SK-N-SH (cell line): ENCODE measurements around the gene EFNB2. TPM values are rescaled to one million over a fixed set of nuclear protein-coding genes. Genes with fewer than 3 reads are reported as not detected.

ENCODE experiments used
- CTCF ChIA-PET: fragments of 300-600, 350-600 bp; formaldehyde crosslinking; extraction: SDS; loops from one replicate; lab custom pipeline; 2021; lab: Yijun Ruan, JAX
- POLR2A ChIA-PET: fragments of 350-600 bp; sonication (Branson Sonifier 250); formaldehyde crosslinking; extraction: SDS; loops from one replicate; lab custom pipeline; 2020; ENCODE audit warnings: antibody characterized with exemption, inconsistent platforms; lab: Yijun Ruan, JAX
- DNase-seq: peaks from one replicate; pipeline ENCODE4 v3.0.0; 2012
- H2AFZ ChIP-seq: fragments of 200-600 bp; sonication (generic); 2 replicates; pipeline ENCODE4 v1.8.1; 2016; ENCODE audit warnings: antibody characterized with exemption, mild to moderate bottlenecking, low read depth
- H3F3A ChIP-seq: fragments of 200-600 bp; sonication (generic); replicated peaks from 2 replicates; pipeline ENCODE3; 2016; ENCODE audit warnings: antibody characterized with exemption, mild to moderate bottlenecking; ENCODE audit not compliant: insufficient read depth
- H3K27ac ChIP-seq, 2 experiments: fragments of 200-500 bp in 1 of 2; fragments of 200-600 bp in 1 of 2; sonication (Bioruptor generic) in 1 of 2; sonication (generic), shearing (Covaris generic) in 1 of 2; 2 replicates each; pipeline versions ENCODE4 v1.5.1 to v1.6.1; 2014 to 2016; ENCODE audit warnings: low read depth in 2 of 2, inconsistent platforms in 1 of 2, low read length in 1 of 2, mild to moderate bottlenecking in 1 of 2, mixed read lengths in 1 of 2
- H3K27me3 ChIP-seq: fragments of 200-600 bp; sonication (generic), shearing (Covaris generic); 2 replicates; pipeline ENCODE4 v1.6.1; 2016; ENCODE audit warnings: mixed run types; ENCODE audit not compliant: insufficient read depth
- H3K36me3 ChIP-seq, 2 experiments: fragments of 200-500 bp in 1 of 2; fragments of 200-600 bp in 1 of 2; sonication (Bioruptor generic) in 1 of 2; sonication (generic) in 1 of 2; replicated peaks in 1 of 2; 2 replicates each; pipeline versions ENCODE3 to v1.5.1; 2014 to 2016; ENCODE audit warnings: low read length in 1 of 2, mild to moderate bottlenecking in 1 of 2; ENCODE audit not compliant: insufficient read depth in 2 of 2, control insufficient read depth in 1 of 2
- H3K4me1 ChIP-seq, 2 experiments: fragments of 200-500 bp in 1 of 2; fragments of 200-600 bp in 1 of 2; sonication (Bioruptor generic) in 1 of 2; sonication (generic), shearing (Covaris generic) in 1 of 2; 2 replicates each; pipeline versions ENCODE4 v1.5.1 to v1.6.1; 2014 to 2016; ENCODE audit warnings: low read depth in 1 of 2, low read length in 1 of 2, mixed run types in 1 of 2; ENCODE audit not compliant: insufficient read depth in 2 of 2, control insufficient read depth in 1 of 2
- H3K4me2 ChIP-seq: fragments of 200-600 bp; sonication (generic), shearing (Covaris generic); 2 replicates; pipeline ENCODE4 v1.6.1; 2017; ENCODE audit warnings: mixed run types
- H3K4me3 ChIP-seq, 2 experiments: fragments of 200-500 bp in 1 of 2; fragments of 200-600 bp in 1 of 2; sonication (Bioruptor generic) in 1 of 2; sonication (generic), shearing (Covaris generic) in 1 of 2; 2 replicates each; pipeline versions ENCODE4 v1.5.1 to v1.8.1; 2014 to 2016; ENCODE audit warnings: low read depth in 2 of 2, inconsistent platforms in 1 of 2, low read length in 1 of 2, mild to moderate bottlenecking in 1 of 2, mixed read lengths in 1 of 2, moderate library complexity in 1 of 2
- H3K79me2 ChIP-seq: fragments of 200-600 bp; sonication (generic); 2 replicates; pipeline ENCODE4 v1.8.1; 2017; ENCODE audit warnings: mild to moderate bottlenecking; ENCODE audit not compliant: insufficient read depth
- H3K9ac ChIP-seq: fragments of 200-600 bp; sonication (generic); 2 replicates; pipeline ENCODE4 v1.6.1; 2017; ENCODE audit warnings: mixed run types
- H3K9me2 ChIP-seq: fragments of 200-600 bp; sonication (generic); 2 replicates; pipeline ENCODE4 v1.6.1; 2017; ENCODE audit warnings: mixed run types
- H3K9me3 ChIP-seq: fragments of 200-600 bp; sonication (generic); 2 replicates; pipeline ENCODE4 v1.6.1; 2017; ENCODE audit warnings: mixed run types, mild to moderate bottlenecking, moderate library complexity
- H4K20me1 ChIP-seq: fragments of 200-600 bp; sonication (generic); 2 replicates; pipeline ENCODE4 v1.6.1; 2017; ENCODE audit warnings: mild to moderate bottlenecking, mixed run types; ENCODE audit not compliant: insufficient read depth
- ELF1 ChIP-seq: IDR thresholded peaks from 2 replicates; pipeline ENCODE4 v1.4.0; 2012
- EZH2phosphoT487 ChIP-seq: fragments of 200-600 bp; sonication (generic); IDR thresholded peaks from 2 replicates; pipeline ENCODE4 v1.6.1; 2017; ENCODE audit warnings: low read depth, mixed run types, mild to moderate bottlenecking, antibody characterized with exemption, moderate library complexity, borderline replicate concordance
- FOSL2 ChIP-seq: IDR thresholded peaks from 2 replicates; pipeline ENCODE4 v1.4.0; 2012; ENCODE audit warnings: low read depth, mild to moderate bottlenecking, moderate library complexity, borderline replicate concordance
- FOXM1 ChIP-seq: IDR thresholded peaks from 2 replicates; pipeline ENCODE4 v1.4.0; 2012; ENCODE audit warnings: low read depth, mild to moderate bottlenecking
- GABPA ChIP-seq: IDR thresholded peaks from 2 replicates; pipeline ENCODE4 v1.4.0; 2012; ENCODE audit warnings: low read depth, mild to moderate bottlenecking
- GATA2 ChIP-seq: sonication (generic); formaldehyde crosslinking; IDR thresholded peaks from 2 replicates; pipeline ENCODE4 v1.5.0; 2020; ENCODE audit warnings: mild to moderate bottlenecking, missing genetic modification reagents
- MEF2A ChIP-seq: IDR thresholded peaks from 2 replicates; pipeline ENCODE4 v1.4.0; 2012; ENCODE audit warnings: low read depth, borderline replicate concordance
- NFIC ChIP-seq: IDR thresholded peaks from 2 replicates; pipeline ENCODE4 v1.4.0; 2012; ENCODE audit warnings: borderline replicate concordance
- NRF1 ChIP-seq: IDR thresholded peaks from 2 replicates; pipeline ENCODE4 v1.6.1; 2012; ENCODE audit warnings: low read depth, mild to moderate bottlenecking, low read length
- RAD21 ChIP-seq: IDR thresholded peaks from 2 replicates; pipeline ENCODE4 v1.6.1; 2012; ENCODE audit warnings: mild to moderate bottlenecking, low read length
- RCOR1 ChIP-seq: fragments of 150-350 bp; IDR thresholded peaks from 2 replicates; pipeline ENCODE4 v1.6.1; 2017; ENCODE audit warnings: antibody characterized with exemption, low read length
- RFX5 ChIP-seq: IDR thresholded peaks from 2 replicates; pipeline ENCODE4 v1.6.1; 2012; ENCODE audit warnings: mild to moderate bottlenecking, improper control_type of control experiment, low read length
- RXRA ChIP-seq: IDR thresholded peaks from 2 replicates; pipeline ENCODE4 v1.4.0; 2012; ENCODE audit warnings: low read depth, mild to moderate bottlenecking, borderline replicate concordance
- YY1 ChIP-seq: IDR thresholded peaks from 2 replicates; pipeline ENCODE4 v1.4.0; 2012; ENCODE audit warnings: low read depth, mild to moderate bottlenecking
- WGBS: methylation state at CpG from one replicate; pipeline ENCODE4 v1.1.6; 2017; ENCODE audit warnings: low lambda C conversion rate; 5-methylcytosine and 5-hydroxymethylcytosine counted together
- polyA plus RNA-seq, 3 experiments: library from polyadenylated mRNA; depleted of rRNA; stranded (reverse); fragments of >200 nt; gene quantifications; 2 replicates each; pipeline ENCODE4 v1.2.3, GENCODE V29; 2012
- TF ChIP-seq, protein P1 (sequence below): IDR thresholded peaks from 2 replicates; pipeline ENCODE4 v1.4.0; 2012; ENCODE audit warnings: low read depth, borderline replicate concordance
- TF ChIP-seq, protein P2 (sequence below): IDR thresholded peaks from 2 replicates; pipeline ENCODE4 v1.6.1; 2012; ENCODE audit warnings: mild to moderate bottlenecking, low read depth, low read length, moderate library complexity
- TF ChIP-seq, protein P3 (sequence below): fragments of 150-350 bp; IDR thresholded peaks from 2 replicates; pipeline ENCODE4 v1.6.1; 2016; ENCODE audit warnings: mild to moderate bottlenecking, low read depth, low read length
- TF ChIP-seq, protein P4 (sequence below): IDR thresholded peaks from 2 replicates; pipeline ENCODE4; 2012

Gene EFNB2
- polyA plus RNA-seq, 1 of the 3 experiments (the other 2 are of a cell fraction) = 3.0 TPM

DNA sequence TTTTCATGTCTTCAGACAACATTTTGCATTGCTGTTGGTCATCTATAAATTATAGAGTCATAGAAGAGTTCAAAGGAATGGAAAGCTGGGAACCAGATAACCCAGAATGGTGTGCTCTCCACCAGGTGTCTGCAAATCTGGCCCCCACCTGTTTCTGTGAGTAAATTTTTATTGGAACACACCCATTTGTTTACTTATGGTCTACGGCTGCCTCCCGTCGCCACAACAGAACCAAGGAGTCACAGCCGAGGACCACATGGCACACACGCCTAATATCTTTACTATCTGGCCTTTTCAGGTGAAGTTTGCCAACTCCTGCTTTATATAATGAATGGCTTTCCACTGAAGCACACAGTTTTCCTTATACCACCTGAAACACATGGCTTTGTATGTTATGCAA, 58.2 kb downstream of the EFNB2 start:
- H3K36me3 ChIP-seq = no peaks in the 10 kb centered on the region
- H3K4me3 ChIP-seq = no peak overlapping the region
- no peaks in the 10 kb centered on the region for H4K20me1 ChIP-seq
- H3K9ac ChIP-seq = no peak overlapping the region
- peaks cover 0 to 10% of the 10 kb centered on the region in 2 experiments; a peak in 1 of 4 replicates for H3K4me1 ChIP-seq
- no peaks in the 10 kb centered on the region for H3K79me2 ChIP-seq
- H2AFZ ChIP-seq = no peak overlapping the region
- no peak overlapping the region for H3K27ac ChIP-seq
- no peaks in the 10 kb centered on the region for H3F3A ChIP-seq
- no peak for TF ChIP-seq RFX5
- TF ChIP-seq RCOR1 = no peak
- TF ChIP-seq ELF1 = no peak
- no peak for TF ChIP-seq FOXM1
- TF ChIP-seq NFIC = no peak
- no peak for TF ChIP-seq NRF1
- no peak for TF ChIP-seq GABPA
- TF ChIP-seq, protein P1, sequence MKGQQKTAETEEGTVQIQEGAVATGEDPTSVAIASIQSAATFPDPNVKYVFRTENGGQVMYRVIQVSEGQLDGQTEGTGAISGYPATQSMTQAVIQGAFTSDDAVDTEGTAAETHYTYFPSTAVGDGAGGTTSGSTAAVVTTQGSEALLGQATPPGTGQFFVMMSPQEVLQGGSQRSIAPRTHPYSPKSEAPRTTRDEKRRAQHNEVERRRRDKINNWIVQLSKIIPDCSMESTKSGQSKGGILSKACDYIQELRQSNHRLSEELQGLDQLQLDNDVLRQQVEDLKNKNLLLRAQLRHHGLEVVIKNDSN = no peak
- no peak for TF ChIP-seq RAD21
- TF ChIP-seq RXRA = no peak
- TF ChIP-seq, protein P2, sequence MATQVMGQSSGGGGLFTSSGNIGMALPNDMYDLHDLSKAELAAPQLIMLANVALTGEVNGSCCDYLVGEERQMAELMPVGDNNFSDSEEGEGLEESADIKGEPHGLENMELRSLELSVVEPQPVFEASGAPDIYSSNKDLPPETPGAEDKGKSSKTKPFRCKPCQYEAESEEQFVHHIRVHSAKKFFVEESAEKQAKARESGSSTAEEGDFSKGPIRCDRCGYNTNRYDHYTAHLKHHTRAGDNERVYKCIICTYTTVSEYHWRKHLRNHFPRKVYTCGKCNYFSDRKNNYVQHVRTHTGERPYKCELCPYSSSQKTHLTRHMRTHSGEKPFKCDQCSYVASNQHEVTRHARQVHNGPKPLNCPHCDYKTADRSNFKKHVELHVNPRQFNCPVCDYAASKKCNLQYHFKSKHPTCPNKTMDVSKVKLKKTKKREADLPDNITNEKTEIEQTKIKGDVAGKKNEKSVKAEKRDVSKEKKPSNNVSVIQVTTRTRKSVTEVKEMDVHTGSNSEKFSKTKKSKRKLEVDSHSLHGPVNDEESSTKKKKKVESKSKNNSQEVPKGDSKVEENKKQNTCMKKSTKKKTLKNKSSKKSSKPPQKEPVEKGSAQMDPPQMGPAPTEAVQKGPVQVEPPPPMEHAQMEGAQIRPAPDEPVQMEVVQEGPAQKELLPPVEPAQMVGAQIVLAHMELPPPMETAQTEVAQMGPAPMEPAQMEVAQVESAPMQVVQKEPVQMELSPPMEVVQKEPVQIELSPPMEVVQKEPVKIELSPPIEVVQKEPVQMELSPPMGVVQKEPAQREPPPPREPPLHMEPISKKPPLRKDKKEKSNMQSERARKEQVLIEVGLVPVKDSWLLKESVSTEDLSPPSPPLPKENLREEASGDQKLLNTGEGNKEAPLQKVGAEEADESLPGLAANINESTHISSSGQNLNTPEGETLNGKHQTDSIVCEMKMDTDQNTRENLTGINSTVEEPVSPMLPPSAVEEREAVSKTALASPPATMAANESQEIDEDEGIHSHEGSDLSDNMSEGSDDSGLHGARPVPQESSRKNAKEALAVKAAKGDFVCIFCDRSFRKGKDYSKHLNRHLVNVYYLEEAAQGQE = no peak
- no peak for TF ChIP-seq YY1
- TF ChIP-seq FOSL2 = no peak
- no peak for TF ChIP-seq GATA2 (CRISPR knock-in tag)
- TF ChIP-seq, protein P3, sequence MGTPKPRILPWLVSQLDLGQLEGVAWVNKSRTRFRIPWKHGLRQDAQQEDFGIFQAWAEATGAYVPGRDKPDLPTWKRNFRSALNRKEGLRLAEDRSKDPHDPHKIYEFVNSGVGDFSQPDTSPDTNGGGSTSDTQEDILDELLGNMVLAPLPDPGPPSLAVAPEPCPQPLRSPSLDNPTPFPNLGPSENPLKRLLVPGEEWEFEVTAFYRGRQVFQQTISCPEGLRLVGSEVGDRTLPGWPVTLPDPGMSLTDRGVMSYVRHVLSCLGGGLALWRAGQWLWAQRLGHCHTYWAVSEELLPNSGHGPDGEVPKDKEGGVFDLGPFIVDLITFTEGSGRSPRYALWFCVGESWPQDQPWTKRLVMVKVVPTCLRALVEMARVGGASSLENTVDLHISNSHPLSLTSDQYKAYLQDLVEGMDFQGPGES = no peak
- TF ChIP-seq, protein P4, sequence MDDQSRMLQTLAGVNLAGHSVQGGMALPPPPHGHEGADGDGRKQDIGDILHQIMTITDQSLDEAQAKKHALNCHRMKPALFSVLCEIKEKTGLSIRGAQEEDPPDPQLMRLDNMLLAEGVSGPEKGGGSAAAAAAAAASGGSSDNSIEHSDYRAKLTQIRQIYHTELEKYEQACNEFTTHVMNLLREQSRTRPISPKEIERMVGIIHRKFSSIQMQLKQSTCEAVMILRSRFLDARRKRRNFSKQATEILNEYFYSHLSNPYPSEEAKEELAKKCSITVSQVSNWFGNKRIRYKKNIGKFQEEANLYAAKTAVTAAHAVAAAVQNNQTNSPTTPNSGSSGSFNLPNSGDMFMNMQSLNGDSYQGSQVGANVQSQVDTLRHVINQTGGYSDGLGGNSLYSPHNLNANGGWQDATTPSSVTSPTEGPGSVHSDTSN = no peak
- no peak for TF ChIP-seq MEF2A
- TF ChIP-seq EZH2phosphoT487 = no peak
- no peak overlapping the region for H3K4me2 ChIP-seq
- DNase-seq = no peak
- 98% methylated on average over 5 of the region's 5 CpGs for WGBS
- ChIA-PET POLR2A (no interaction called here), CTCF (interaction anchor here (0.9 kb wide), 1 partner anchor 43 kb away, joined by 3 read pairs; no protein-coding TSS in a partner anchor)
- H3K27me3 ChIP-seq = no peaks in the 10 kb centered on the region
- no peaks in the 10 kb centered on the region for H3K9me3 ChIP-seq
- H3K9me2 ChIP-seq = no peaks in the 10 kb centered on the region
